PC-3 (cell line): Measurements from ENCODE around the gene ZHX3.

Experiments used
- EZH2 ChIP-seq: fragments of 300-600 bp; sonication (generic); IDR thresholded peaks from one replicate; pipeline ENCODE4 v1.6.1; 2017; ENCODE audit warnings: antibody characterized with exemption, mild to moderate bottlenecking, low read length; ENCODE audit not compliant: unreplicated experiment
- EZH2phosphoT487 ChIP-seq: fragments of 300-600 bp; sonication (generic); IDR thresholded peaks from 2 replicates; pipeline ENCODE4 v1.6.1; 2018; ENCODE audit warnings: mild to moderate bottlenecking, antibody characterized with exemption, low read length, borderline replicate concordance
- TF ChIP-seq, protein P1 (sequence below): fragments of 300-600 bp; sonication (generic); conservative IDR thresholded peaks from 2 replicates; pipeline ENCODE4 v1.5.1; 2017; ENCODE audit warnings: antibody characterized with exemption, low read depth, mild to moderate bottlenecking, low read length

GRCh38 chr20:41142919-41143318, 174.6 kb downstream of the ZHX3 start:
- TF ChIP-seq, protein P1, sequence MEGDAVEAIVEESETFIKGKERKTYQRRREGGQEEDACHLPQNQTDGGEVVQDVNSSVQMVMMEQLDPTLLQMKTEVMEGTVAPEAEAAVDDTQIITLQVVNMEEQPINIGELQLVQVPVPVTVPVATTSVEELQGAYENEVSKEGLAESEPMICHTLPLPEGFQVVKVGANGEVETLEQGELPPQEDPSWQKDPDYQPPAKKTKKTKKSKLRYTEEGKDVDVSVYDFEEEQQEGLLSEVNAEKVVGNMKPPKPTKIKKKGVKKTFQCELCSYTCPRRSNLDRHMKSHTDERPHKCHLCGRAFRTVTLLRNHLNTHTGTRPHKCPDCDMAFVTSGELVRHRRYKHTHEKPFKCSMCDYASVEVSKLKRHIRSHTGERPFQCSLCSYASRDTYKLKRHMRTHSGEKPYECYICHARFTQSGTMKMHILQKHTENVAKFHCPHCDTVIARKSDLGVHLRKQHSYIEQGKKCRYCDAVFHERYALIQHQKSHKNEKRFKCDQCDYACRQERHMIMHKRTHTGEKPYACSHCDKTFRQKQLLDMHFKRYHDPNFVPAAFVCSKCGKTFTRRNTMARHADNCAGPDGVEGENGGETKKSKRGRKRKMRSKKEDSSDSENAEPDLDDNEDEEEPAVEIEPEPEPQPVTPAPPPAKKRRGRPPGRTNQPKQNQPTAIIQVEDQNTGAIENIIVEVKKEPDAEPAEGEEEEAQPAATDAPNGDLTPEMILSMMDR, result no peak
- TF ChIP-seq EZH2 (no peak), EZH2phosphoT487 (no peak)
